C4-2B (cell line): ENCODE measurements around the gene LDB2.

ENCODE experiments used
- ZFX ChIP-seq: fragments of 450-650 bp; IDR thresholded peaks from 2 replicates; pipeline ENCODE4 v1.6.1; 2017
- TF ChIP-seq, protein P1 (sequence below): fragments of 450-650 bp; conservative IDR thresholded peaks from 2 replicates; pipeline ENCODE4 v1.5.1; 2017; ENCODE audit warnings: mild to moderate bottlenecking

DNA sequence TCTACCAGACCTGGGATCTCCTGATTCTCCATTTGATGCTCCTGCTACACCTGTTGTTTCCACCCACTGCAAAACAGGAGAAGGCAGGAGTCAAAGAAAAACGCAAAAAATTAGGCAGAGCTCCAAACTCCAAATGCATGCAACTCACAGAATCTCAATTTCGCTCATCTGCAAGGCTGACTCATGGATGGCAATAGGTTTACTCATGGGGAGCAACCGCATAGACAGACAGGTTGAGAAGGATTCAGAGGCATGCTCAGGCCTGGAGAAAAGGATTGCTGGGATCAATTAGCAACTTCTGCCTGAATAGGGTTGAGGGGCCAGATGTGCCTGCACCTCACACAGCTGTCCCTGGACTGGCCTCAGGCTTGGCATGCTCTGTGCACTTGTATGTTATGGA lies 231.0 kb downstream of the LDB2 start:
- TF ChIP-seq, protein P1, sequence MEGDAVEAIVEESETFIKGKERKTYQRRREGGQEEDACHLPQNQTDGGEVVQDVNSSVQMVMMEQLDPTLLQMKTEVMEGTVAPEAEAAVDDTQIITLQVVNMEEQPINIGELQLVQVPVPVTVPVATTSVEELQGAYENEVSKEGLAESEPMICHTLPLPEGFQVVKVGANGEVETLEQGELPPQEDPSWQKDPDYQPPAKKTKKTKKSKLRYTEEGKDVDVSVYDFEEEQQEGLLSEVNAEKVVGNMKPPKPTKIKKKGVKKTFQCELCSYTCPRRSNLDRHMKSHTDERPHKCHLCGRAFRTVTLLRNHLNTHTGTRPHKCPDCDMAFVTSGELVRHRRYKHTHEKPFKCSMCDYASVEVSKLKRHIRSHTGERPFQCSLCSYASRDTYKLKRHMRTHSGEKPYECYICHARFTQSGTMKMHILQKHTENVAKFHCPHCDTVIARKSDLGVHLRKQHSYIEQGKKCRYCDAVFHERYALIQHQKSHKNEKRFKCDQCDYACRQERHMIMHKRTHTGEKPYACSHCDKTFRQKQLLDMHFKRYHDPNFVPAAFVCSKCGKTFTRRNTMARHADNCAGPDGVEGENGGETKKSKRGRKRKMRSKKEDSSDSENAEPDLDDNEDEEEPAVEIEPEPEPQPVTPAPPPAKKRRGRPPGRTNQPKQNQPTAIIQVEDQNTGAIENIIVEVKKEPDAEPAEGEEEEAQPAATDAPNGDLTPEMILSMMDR = no peak
- no peak for TF ChIP-seq ZFX
